NT2/D1 (cell line): ENCODE measurements around the gene STXBP1.
A peak's percentile ranks its signal among the peaks of the same experiment; 100 is the strongest.

Experiments
- DNase-seq: peaks from one replicate; pipeline ENCODE4 v3.0.0-alpha.2; 2011; ENCODE audit warnings: low read depth, low spot score
- H3K27me3 ChIP-seq: 2 replicates; pipeline ENCODE4 v1.6.0; 2011; ENCODE audit warnings: mild to moderate bottlenecking; ENCODE audit not compliant: insufficient read length, insufficient read depth
- H3K36me3 ChIP-seq: 2 replicates; pipeline ENCODE4 v1.6.1; 2011; ENCODE audit warnings: mild to moderate bottlenecking, low read length, mixed read lengths; ENCODE audit not compliant: insufficient read depth, insufficient read length
- H3K4me1 ChIP-seq: 2 replicates; pipeline ENCODE4 v1.5.1; 2011; ENCODE audit not compliant: insufficient read depth, insufficient read length
- H3K4me3 ChIP-seq: 2 replicates; pipeline ENCODE4 v1.5.1; 2011; ENCODE audit warnings: low read depth; ENCODE audit not compliant: insufficient read length
- H3K9ac ChIP-seq: 2 replicates; pipeline ENCODE4 v1.6.0; 2011; ENCODE audit warnings: low read depth; ENCODE audit not compliant: insufficient read length
- H3K9me3 ChIP-seq: 2 replicates; pipeline ENCODE4 v1.5.1; 2011; ENCODE audit warnings: mild to moderate bottlenecking, low read length; ENCODE audit not compliant: insufficient read depth
- SUZ12 ChIP-seq: IDR thresholded peaks from 2 replicates; pipeline ENCODE4 v1.6.1; 2011; ENCODE audit not compliant: insufficient read length, insufficient read depth; ENCODE audit errors: extremely low read depth
- YY1 ChIP-seq: IDR thresholded peaks from 2 replicates; pipeline ENCODE4 v1.6.1; 2011; ENCODE audit not compliant: insufficient read length, insufficient read depth
- ZNF274 ChIP-seq: IDR thresholded peaks from 2 replicates; pipeline ENCODE4 v1.6.1; 2011; ENCODE audit warnings: mild to moderate bottlenecking, low read depth, low read length

Gene STXBP1

DNA sequence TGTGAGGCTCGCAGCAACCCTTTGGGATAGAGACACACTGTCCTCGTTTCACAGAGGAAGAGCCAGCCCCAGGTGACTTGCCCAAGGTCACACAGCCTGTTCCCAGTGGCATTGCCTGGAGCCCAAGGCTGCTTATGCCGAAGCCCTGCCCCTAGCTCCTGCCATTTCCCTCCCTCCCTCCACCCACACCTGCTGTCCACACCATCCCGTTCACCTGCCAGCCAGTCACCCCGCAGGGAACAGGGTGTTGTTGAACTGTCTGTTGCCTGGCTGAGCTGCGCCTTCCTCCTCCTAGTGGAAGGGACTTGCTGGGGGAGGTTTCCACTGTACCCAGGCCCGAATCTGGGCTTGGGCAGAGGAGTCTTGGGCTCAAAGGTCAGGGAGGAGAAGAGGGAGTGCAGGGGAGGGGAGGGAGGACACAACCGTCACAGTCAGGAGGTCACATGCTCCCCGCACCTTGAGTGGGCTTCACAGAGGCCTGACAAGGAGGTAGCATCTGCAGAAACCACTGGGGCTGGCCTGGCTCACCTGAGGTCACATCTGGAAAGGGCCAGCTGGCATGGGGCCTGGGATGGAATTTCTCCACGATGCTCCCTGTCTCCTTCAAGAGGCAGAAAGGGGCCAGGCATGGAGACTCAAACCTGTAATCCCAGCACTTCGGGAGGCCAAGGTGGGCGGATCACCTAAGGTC lies 110.1 kb downstream of the STXBP1 start:
- Histone ChIP-seq H3K27me3 (peaks cover 4% of the 10 kb centered on the region), H3K4me1 (peaks cover 11% of the 10 kb centered on the region), H3K4me3 (no peak overlapping the region), H3K9ac (no peak overlapping the region), H3K36me3 (no peaks in the 10 kb centered on the region), H3K9me3 (no peaks in the 10 kb centered on the region)
- TF ChIP-seq YY1 (no peak), SUZ12 (no peak), ZNF274 (no peak)
- no peak for DNase-seq

DNA sequence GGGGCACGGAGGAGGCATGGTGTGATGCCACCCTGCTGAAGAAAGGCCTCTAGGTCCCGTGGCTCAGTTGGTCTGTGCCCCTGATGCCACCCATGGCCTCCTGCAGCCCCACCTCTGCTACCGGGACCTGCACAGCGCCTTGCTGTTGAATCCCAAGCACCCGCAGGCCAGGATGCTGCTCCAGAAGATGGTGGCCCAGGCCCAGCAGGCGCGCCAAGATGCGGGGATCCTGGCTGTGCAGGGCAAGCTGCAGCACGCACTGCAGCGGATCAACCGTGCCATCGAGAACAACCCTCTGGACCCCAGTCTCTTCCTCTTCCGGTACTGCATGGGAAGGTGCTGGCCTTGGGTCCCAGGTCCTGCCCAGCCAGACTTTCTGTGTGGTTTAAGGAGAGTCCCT lies 110.9 kb downstream of the STXBP1 start:
- Histone ChIP-seq H3K4me1 (peaks cover 11% of the 10 kb centered on the region), H3K27me3 (no peaks in the 10 kb centered on the region), H3K9ac (no peak overlapping the region), H3K4me3 (no peak overlapping the region), H3K9me3 (no peaks in the 10 kb centered on the region), H3K36me3 (no peaks in the 10 kb centered on the region)
- DNase-seq = no peak
- no peak for TF ChIP-seq SUZ12
- no peak for TF ChIP-seq ZNF274
- TF ChIP-seq YY1 = no peak

DNA sequence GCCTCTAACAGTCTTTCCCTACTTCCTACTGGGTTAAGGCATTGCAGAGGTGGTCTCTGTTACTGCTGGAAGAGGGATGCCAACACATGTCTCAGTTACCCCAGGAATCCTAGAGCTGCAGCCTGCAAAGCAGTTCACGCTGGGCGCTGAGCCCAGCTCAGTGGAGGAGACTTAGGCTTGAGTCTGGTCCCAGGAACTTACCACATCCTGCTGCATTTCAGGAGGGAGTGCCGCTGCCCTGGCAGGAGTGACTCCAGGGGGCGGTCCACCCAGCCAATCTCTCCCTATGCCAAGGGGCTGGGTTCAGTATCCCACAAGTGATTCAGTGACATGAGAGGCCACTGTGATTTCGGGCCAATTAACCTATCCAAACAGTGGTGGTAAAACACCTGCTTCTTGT lies 111.4 kb downstream of the STXBP1 start:
- H3K4me1 ChIP-seq = peaks cover 11% of the 10 kb centered on the region
- no peak for TF ChIP-seq SUZ12
- no peak for TF ChIP-seq ZNF274
- TF ChIP-seq YY1 = no peak
- no peaks in the 10 kb centered on the region for H3K27me3 ChIP-seq
- no peaks in the 10 kb centered on the region for H3K9me3 ChIP-seq
- no peak overlapping the region for H3K4me3 ChIP-seq
- H3K9ac ChIP-seq = no peak overlapping the region
- DNase-seq = no peak
- H3K36me3 ChIP-seq = no peaks in the 10 kb centered on the region

DNA sequence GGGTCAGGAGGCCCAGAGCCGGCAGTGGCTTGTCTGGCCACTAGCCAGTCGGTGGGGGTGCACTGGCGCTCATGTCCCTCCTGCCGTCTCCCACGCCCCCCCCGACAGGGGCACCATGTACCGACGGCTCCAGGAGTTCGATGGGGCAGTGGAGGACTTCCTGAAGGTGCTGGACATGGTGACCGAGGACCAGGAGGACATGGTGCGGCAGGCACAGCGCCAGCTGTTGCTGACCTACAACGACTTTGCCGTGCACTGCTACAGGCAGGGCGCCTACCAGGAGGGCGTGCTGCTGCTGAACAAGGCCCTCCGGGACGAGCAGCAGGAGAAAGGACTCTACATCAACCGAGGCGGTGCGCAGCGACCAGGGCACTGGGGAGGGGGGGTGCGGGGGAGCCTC lies 111.9 kb downstream of the STXBP1 start:
- no peak overlapping the region for H3K4me3 ChIP-seq
- no peak for TF ChIP-seq SUZ12
- TF ChIP-seq ZNF274 = no peak
- TF ChIP-seq YY1 = no peak
- H3K9me3 ChIP-seq = no peaks in the 10 kb centered on the region
- no peak for DNase-seq
- no peaks in the 10 kb centered on the region for H3K36me3 ChIP-seq
- peaks cover 11% of the 10 kb centered on the region for H3K4me1 ChIP-seq
- peak overlapping the region; percentile 52 for H3K9ac ChIP-seq
- H3K27me3 ChIP-seq = no peaks in the 10 kb centered on the region

DNA sequence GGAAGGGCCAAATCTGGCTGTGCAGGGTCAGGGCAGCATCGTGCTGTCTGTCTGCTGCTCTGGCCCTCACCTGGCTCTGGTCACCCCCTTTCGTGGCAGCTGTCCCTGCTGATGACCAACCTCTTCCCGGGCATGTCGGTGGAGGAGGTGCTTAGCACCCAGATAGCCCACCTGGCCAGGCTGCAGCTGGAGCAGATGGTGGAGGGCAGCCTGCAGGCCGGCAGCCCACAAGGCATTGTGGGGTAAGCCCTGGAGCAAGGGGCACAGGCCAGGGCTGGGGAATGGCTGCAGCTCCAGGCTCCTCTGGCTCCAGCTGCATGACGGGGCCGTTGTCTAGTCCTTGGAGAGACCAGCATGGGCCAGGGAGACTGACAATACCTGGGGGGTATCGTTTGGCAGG lies 114.8 kb downstream of the STXBP1 start:
- no peak for TF ChIP-seq ZNF274
- no peak for TF ChIP-seq YY1
- no peak for TF ChIP-seq SUZ12
- H3K36me3 ChIP-seq = peaks cover 10% of the 10 kb centered on the region
- no peak overlapping the region for H3K9ac ChIP-seq
- no peaks in the 10 kb centered on the region for H3K9me3 ChIP-seq
- H3K4me1 ChIP-seq = peaks cover 6% of the 10 kb centered on the region
- H3K27me3 ChIP-seq = no peaks in the 10 kb centered on the region
- DNase-seq = no peak
- no peak overlapping the region for H3K4me3 ChIP-seq

DNA sequence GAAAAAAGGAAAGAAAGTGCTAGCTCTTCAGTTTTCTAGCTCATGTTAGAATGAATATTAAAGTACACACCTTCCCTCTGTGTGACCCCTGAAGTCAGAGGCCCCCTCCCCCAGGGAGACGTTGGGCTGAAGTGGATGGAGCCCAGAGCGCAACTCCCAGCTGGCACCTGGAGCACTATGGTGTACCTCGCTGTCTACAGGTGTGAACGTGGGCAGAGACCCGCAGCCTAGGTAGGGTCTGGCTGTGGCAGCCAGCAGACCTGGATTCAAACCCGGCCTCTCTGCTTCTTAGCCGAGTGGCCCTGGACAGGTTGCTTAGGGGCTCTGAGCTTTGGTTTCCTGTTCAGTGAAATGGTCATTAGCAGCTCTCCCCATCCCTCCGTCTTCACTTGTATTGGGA lies 116.7 kb downstream of the STXBP1 start:
- TF ChIP-seq ZNF274 = no peak
- no peak for TF ChIP-seq YY1
- no peak for TF ChIP-seq SUZ12
- peaks cover 19% of the 10 kb centered on the region for H3K36me3 ChIP-seq
- no peak overlapping the region for H3K9ac ChIP-seq
- DNase-seq = no peak
- no peaks in the 10 kb centered on the region for H3K9me3 ChIP-seq
- H3K4me3 ChIP-seq = no peak overlapping the region
- no peaks in the 10 kb centered on the region for H3K27me3 ChIP-seq
- H3K4me1 ChIP-seq = peaks cover 4% of the 10 kb centered on the region

DNA sequence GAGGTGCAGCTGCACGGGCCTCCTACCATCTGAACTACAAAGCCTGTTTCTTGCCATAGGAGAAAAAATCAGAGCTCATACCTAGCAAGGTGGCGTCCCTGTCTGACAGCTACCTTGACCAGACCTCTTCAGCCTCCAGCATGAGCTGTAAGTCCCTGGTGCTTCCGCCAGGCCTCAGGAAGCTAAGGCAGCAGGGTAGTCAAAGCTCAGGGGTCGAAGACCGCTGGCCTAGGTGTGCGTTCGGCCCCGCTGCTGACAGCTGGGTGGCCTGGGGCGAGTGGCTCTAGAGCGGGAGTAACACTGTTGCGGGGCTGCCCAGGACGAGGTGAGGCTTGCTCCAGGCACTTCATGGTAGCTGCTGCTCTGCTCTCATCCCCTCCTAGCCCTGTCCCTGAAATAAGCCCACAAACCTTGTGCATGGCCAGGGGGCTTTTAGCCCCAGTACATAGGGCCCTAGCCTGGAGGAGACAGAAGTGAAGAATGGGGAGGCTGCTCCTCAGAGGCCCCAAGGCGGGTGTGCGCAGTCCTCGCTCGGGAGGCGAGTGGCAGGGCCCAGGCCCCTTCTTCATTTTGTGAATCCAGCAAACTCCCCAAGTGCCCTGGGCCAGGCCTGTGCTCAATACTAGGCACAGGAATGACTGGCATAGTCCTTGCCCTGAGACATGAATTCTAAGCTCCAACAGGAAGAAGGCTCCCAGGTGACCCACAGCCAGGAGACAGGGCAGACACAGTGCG lies 117.6 kb downstream of the STXBP1 start:
- H3K4me1 ChIP-seq = peaks cover 10% of the 10 kb centered on the region
- peak overlapping the region; percentile 10 for H3K9ac ChIP-seq
- DNase-seq = no peak
- H3K9me3 ChIP-seq = no peaks in the 10 kb centered on the region
- TF ChIP-seq YY1 (no peak), ZNF274 (no peak), SUZ12 (no peak)
- H3K27me3 ChIP-seq = no peaks in the 10 kb centered on the region
- no peak overlapping the region for H3K4me3 ChIP-seq
- H3K36me3 ChIP-seq = peaks cover 22% of the 10 kb centered on the region
